Endothelial cell of umbilical vein (primary cell): ENCODE measurements around the gene PAQR6. TPM values are rescaled to one million over a fixed set of nuclear protein-coding genes. Genes with fewer than 3 reads are reported as not detected.

Experiments
- BruUV-seq: library from RNA; stranded (reverse); fragments of 400-500 nt; replicated peaks from 2 replicates; lab custom pipeline; 2021; lab: Mats Ljungman, UMichigan
- CTCF ChIA-PET: fragments of 300-600, 350-600 bp; sonication (Branson Sonifier 250); formaldehyde crosslinking; loops from one replicate; lab custom pipeline; 2021; ENCODE audit warnings: antibody characterized with exemption, inconsistent platforms; lab: Charles Lee
- POLR2A ChIA-PET: fragments of 300-600, 350-600 bp; sonication (Branson Sonifier 250); formaldehyde crosslinking; loops from one replicate; lab custom pipeline; 2021; ENCODE audit warnings: antibody characterized with exemption, inconsistent platforms; lab: Charles Lee
- DNase-seq: peaks from one replicate; pipeline ENCODE4 v3.0.0-alpha.2; 2011; ENCODE audit warnings: low read depth, low spot score
- FAIRE-seq: peaks from 2 replicates; lab custom pipeline; 2011; peaks lifted over from hg19 to GRCh38; lab: Jason Lieb, UNC
- H2AFZ ChIP-seq: 2 replicates; pipeline ENCODE4 v1.6.0; 2012; ENCODE audit warnings: low read depth, low read length, control low read depth, inconsistent platforms
- H3K27ac ChIP-seq: 2 replicates; pipeline ENCODE4 v1.5.1; 2011; ENCODE audit warnings: low read depth, mild to moderate bottlenecking, control low read depth, low read length, moderate library complexity; ENCODE audit not compliant: insufficient read depth
- H3K27me3 ChIP-seq, 2 experiments: 2 replicates each; pipeline versions ENCODE4 v1.6.0 to v1.6.1; 2011; ENCODE audit warnings: low read length in 2 of 2, mixed read lengths in 1 of 2; ENCODE audit not compliant: control insufficient read depth in 2 of 2, insufficient read depth in 2 of 2
- H3K36me3 ChIP-seq, 2 experiments: 2 replicates in 1 of 2; 3 replicates in 1 of 2; pipeline ENCODE4 v1.5.1; 2011; ENCODE audit warnings: low read length in 2 of 2, mild to moderate bottlenecking in 1 of 2, moderate library complexity in 1 of 2; ENCODE audit not compliant: control insufficient read depth in 2 of 2, insufficient read depth in 2 of 2; ENCODE audit errors: extremely low read depth in 1 of 2
- H3K4me1 ChIP-seq: 3 replicates; pipeline ENCODE4 v1.5.1; 2011; ENCODE audit warnings: mild to moderate bottlenecking, low read length; ENCODE audit not compliant: control insufficient read depth, insufficient read depth; ENCODE audit errors: extremely low read depth
- H3K4me2 ChIP-seq: 2 replicates; pipeline ENCODE4 v1.6.1; 2011; ENCODE audit warnings: low read length, control low read depth, mixed read lengths; ENCODE audit not compliant: insufficient read depth
- H3K4me3 ChIP-seq, 3 experiments: fragments of 200-600 bp in 1 of 3; sonication (generic), shearing (Covaris generic) in 1 of 3; replicated peaks in 1 of 3; 2 replicates each; pipeline ENCODE4 v1.5.1; 2011 to 2016; ENCODE audit warnings: control low read depth in 3 of 3, low read length in 3 of 3, mild to moderate bottlenecking in 2 of 3, inconsistent platforms in 1 of 3, low read depth in 1 of 3, moderate library complexity in 1 of 3; ENCODE audit not compliant: insufficient read depth in 1 of 3
- H3K79me2 ChIP-seq: 2 replicates; pipeline ENCODE4 v1.6.0; 2012; ENCODE audit warnings: low read length, inconsistent platforms; ENCODE audit not compliant: control insufficient read depth, insufficient read depth
- H3K9ac ChIP-seq: replicated peaks from 2 replicates; pipeline ENCODE3; 2011; ENCODE audit warnings: low read length, control low read depth; ENCODE audit not compliant: insufficient read depth; ENCODE audit errors: extremely low read depth
- H3K9me1 ChIP-seq: replicated peaks from 3 replicates; pipeline ENCODE4 v1.6.0; 2011; ENCODE audit warnings: mild to moderate bottlenecking, low read length; ENCODE audit not compliant: control insufficient read depth, insufficient read depth; ENCODE audit errors: extremely low read depth
- H3K9me3 ChIP-seq: replicated peaks from 2 replicates; pipeline ENCODE4 v1.5.1; 2012; ENCODE audit warnings: low read length, inconsistent platforms; ENCODE audit not compliant: control insufficient read depth, insufficient read depth
- H4K20me1 ChIP-seq: replicated peaks from 2 replicates; pipeline ENCODE3; 2011; ENCODE audit warnings: mild to moderate bottlenecking, low read length; ENCODE audit not compliant: control insufficient read depth, insufficient read depth; ENCODE audit errors: extremely low read depth
- CTCF ChIP-seq, 2 donors: IDR thresholded peaks; 1 replicate in 1 of 2; 2 replicates in 1 of 2; pipeline ENCODE4 v1.5.1; 2011; ENCODE audit warnings: low read length in 2 of 2, mild to moderate bottlenecking in 2 of 2, moderate library complexity in 2 of 2, control low read depth in 1 of 2, inconsistent platforms in 1 of 2, low read depth in 1 of 2; ENCODE audit not compliant: insufficient read depth in 1 of 2; ENCODE audit errors: extremely low read depth in 1 of 2
- EZH2 ChIP-seq: IDR thresholded peaks from 2 replicates; pipeline ENCODE4 v1.6.1; 2012; ENCODE audit warnings: borderline replicate concordance, low read depth, mild to moderate bottlenecking, moderate library complexity, low read length, inconsistent platforms; ENCODE audit not compliant: severe bottlenecking
- FOS ChIP-seq: IDR thresholded peaks from 2 replicates; pipeline ENCODE4 v1.6.1; 2011; ENCODE audit warnings: mild to moderate bottlenecking, low read length, moderate library complexity, borderline replicate concordance; ENCODE audit not compliant: insufficient read depth
- JUN ChIP-seq: IDR thresholded peaks from 2 replicates; pipeline ENCODE4 v1.6.1; 2011; ENCODE audit warnings: borderline replicate concordance, low read depth; ENCODE audit not compliant: insufficient read length, insufficient read depth
- MAX ChIP-seq: IDR thresholded peaks from 2 replicates; pipeline ENCODE4 v1.6.1; 2011; ENCODE audit not compliant: insufficient read depth, insufficient read length
- MYC ChIP-seq: IDR thresholded peaks from one replicate; pipeline ENCODE4 v1.6.1; 2011; ENCODE audit warnings: mild to moderate bottlenecking, low read depth, low read length
- POLR2AphosphoS5 ChIP-seq: IDR thresholded peaks from 2 replicates; pipeline ENCODE4 v1.6.1; 2012; ENCODE audit warnings: low read depth, mild to moderate bottlenecking, control low read depth, low read length, moderate library complexity; ENCODE audit not compliant: insufficient read depth
- dilution Hi-C: fragments of 300-500 bp; cut with MboI; formaldehyde crosslinking; loops from one replicate; pipeline ENCODE4 v1.15.0; 2019; ENCODE audit warnings: low sequenced_read_pairs; ENCODE audit not compliant: extremely low pct_ligation_motif_present
- intact Hi-C: fragments of 100-400 bp; cut with micrococcal nuclease; formaldehyde crosslinking; loops from one replicate; pipeline ENCODE4 v1.10.0; 2022
- polyA plus RNA-seq, 4 experiments: library from polyadenylated mRNA; depleted of rRNA in 3 of 4; stranded (reverse) in 3 of 4; unstranded in 1 of 4; fragments of >200 nt; gene quantifications; 2 replicates each; pipeline versions ENCODE4 v1.2.1 to v1.2.3, GENCODE V29; 2011 to 2012; ENCODE audit warnings: missing spikeins in 1 of 4
- total RNA-seq: library from RNA; stranded (reverse); gene quantifications from 2 replicates; pipeline ENCODE4 v1.2.3, GENCODE V29; 2021

PAQR6 gene
- total and polyA plus RNA-seq, 2 donors (not counting 3 experiments of a cell fraction or from before 2014, with no cell fraction given): 1.6 to 2.2 TPM

- peaks cover 12% of the 10 kb centered on the region for H3K4me1 ChIP-seq
- no peak overlapping the region for H3K4me3 ChIP-seq
- TF ChIP-seq POLR2AphosphoS5 (no peak), EZH2 (no peak), JUN (no peak), FOS (no peak)
- no peaks in the 10 kb centered on the region for H4K20me1 ChIP-seq
- no peaks in the 10 kb centered on the region for H3K27me3 ChIP-seq
- dilution Hi-C loops (loop anchor here (10.0 kb wide), 1 partner anchor 95 kb away; no protein-coding TSS in a partner anchor), intact Hi-C loops (loop anchor here (5.0 kb wide), 1 partner anchor 38 kb away; the partner anchor contains the start of gene SLC25A44)
- no peak overlapping the region for H3K27ac ChIP-seq
- no peak overlapping the region for H3K4me2 ChIP-seq
- H3K9ac ChIP-seq: no peak overlapping the region
- BruUV-seq: no TSS peak
- POLR2A ChIA-PET: no interaction called here
- no peak overlapping the region for H2AFZ ChIP-seq
- no peaks in the 10 kb centered on the region for H3K9me3 ChIP-seq
- no peaks in the 10 kb centered on the region for H3K79me2 ChIP-seq
- no peaks in the 10 kb centered on the region for H3K9me1 ChIP-seq
- FAIRE-seq (no peak), DNase-seq (no peak)
- CTCF ChIA-PET: interaction anchor here (8.8 kb wide), 1 partner anchor 84 kb away, joined by 489 read pairs; no protein-coding TSS in a partner anchor
- peaks cover 0 to 13% of the 10 kb centered on the region in 2 experiments for H3K36me3 ChIP-seq
Observed at GRCh38 chr1:156229809-156230472, 17.9 kb downstream of the PAQR6 start.

- FAIRE-seq (no peak), DNase-seq (no peak)
- TF ChIP-seq EZH2: no peak
- TF ChIP-seq MAX: no peak
- no peak for TF ChIP-seq MYC
- TF ChIP-seq CTCF (IDR thresholded peaks at IDR 0.05; ENCODE audit: extremely low read depth in 1 of 2, insufficient read depth in 1 of 2, low read depth in 1 of 2, low read length in 2 of 2): no peak
- no peaks in the 10 kb centered on the region for H4K20me1 ChIP-seq
- no peaks in the 10 kb centered on the region for H3K27me3 ChIP-seq
- no peak overlapping the region for H3K4me3 ChIP-seq
- dilution Hi-C loops (loop anchor here (10.0 kb wide), 1 partner anchor 94 kb away; no protein-coding TSS in a partner anchor), intact Hi-C loops (loop anchor here (5.0 kb wide), 1 partner anchor 36 kb away; the partner anchor contains the start of gene SLC25A44)
- peaks cover 0 to 9% of the 10 kb centered on the region in 2 experiments for H3K36me3 ChIP-seq
- POLR2A ChIA-PET: interaction anchor here (0.6 kb wide), 1 partner anchor 34 kb away, joined by 3 read pairs; the partner anchor contains the start of gene SLC25A44
- no peaks in the 10 kb centered on the region for H3K9me1 ChIP-seq
- H3K4me2 ChIP-seq: no peak overlapping the region
- H2AFZ ChIP-seq: no peak overlapping the region
- no peak overlapping the region for H3K27ac ChIP-seq
- no peaks in the 10 kb centered on the region for H3K9me3 ChIP-seq
- no TSS peak for BruUV-seq
- H3K79me2 ChIP-seq: no peaks in the 10 kb centered on the region
- H3K4me1 ChIP-seq: peaks cover 6% of the 10 kb centered on the region
- CTCF ChIA-PET: interaction anchor here (0.7 to 8.8 kb wide), 2 partner anchors 83 to 99 kb away, joined by 3 to 489 read pairs; no protein-coding TSS in a partner anchor
- H3K9ac ChIP-seq: no peak overlapping the region
Observed at GRCh38 chr1:156228501-156228900, 19.4 kb downstream of the PAQR6 start.
